HUDEP-2 (cell line): ENCODE measurements around the gene FMN1.
"Not testable (repeated sequence)": the region's sequence is repeated elsewhere in the genome, so short reads cannot be mapped to it uniquely, and the experiment has no call there.

Experiments
- DNase-seq, 76 experiments: peaks; one replicate each; lab custom pipeline; 2025; ENCODE audit not compliant: unreplicated experiment in 76 of 76; lab: John Stamatoyannopoulos, UW

Gene FMN1

DNA sequence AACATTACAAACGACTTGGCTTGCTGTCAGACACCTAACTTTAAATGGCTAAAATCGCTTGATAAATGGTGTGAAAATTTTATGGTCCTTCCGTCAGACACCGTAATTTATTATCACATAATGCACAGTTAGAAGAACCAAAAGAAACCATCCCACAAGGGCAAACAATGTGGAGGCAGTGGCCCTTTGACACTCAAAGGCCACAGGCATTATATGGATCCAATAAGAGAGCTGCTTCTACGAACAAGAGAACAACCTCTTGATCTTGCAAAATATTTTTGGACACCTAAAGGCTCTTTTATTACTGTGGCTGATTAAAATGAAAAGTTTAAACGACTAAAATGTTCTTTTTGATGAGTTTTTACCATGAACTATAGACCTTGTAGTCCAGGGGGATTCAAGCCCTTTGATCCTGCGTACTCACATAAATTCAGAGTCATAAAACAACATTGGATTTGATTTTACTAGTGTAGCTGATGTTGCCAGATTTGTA lies 202.8 kb downstream of the FMN1 start:
- no peak for DNase-seq

DNA sequence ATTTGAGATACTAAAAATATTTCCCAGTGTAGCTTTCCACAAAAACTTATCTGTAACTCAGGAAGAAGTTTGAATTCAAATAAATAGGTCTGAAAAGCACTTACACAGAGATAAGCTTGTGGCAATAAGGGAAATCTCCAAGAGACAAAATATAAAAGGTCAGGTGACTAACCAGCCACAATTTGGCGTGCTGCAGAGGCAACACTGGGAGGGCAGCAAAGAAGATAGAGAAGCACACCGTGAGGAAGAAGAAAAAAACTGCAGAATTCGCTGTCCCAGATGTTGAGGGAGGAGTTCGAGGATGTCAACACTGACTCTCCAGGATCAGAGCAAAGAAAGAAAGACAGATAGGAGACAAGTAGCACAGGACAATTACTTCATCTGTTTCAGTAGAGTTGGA lies 204.4 kb downstream of the FMN1 start:
- no peak for DNase-seq

DNA sequence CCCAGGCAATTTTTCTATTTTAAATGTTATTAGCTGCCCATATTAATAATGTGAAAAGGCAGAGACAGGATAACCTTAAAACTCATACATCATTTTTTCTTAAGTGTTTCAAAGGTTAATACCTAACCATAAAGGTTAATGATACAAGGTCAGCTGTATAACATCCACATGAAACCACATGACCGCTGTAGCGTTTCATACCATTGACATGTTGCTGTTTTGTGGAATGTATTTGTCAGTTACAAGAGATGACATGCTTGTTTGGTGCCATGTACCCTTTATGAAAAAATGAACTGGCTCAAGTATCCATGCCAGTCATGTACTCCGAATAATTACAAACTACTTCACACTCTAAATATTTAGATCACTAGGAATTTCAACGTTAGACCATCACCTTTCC lies 207.4 kb downstream of the FMN1 start:
- DNase-seq = no peak

DNA sequence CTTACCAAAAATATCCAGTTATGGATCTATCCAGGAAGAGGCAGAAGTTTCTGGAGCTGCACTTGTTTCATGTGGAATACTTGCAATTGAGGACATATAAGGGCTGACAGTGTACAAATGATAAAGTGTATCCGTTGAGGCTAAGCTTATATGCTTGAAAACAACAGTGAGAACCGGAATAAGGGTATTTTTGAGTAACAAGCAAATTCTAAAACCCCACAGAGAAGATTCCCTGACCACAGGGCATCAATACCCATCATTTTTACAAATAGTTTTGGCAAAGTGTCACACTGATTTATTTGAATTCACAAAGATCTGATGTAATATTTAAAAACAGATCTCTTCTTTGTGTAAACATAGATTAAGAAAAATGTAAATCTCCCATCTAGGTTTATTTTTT lies 208.4 kb downstream of the FMN1 start:
- no peak for DNase-seq

DNA sequence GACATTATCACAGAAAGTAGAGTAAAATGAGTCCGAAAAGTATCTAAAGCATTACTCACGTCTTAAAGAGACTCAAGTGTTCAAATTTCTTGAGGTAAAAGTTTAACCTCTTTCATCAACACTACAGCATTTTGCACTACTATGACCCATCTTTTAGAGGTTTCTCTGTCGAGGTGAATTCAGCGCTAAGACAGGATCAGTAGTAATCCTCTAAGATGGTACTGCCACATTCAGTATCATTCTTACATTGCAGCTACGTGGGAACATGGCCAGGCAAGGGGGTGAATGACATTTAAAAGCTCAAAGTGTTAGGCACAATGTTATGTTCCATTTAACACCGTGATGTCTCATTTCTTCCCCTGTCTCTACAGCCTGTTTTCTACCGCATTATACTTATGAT lies 210.8 kb downstream of the FMN1 start:
- DNase-seq = no peak

DNA sequence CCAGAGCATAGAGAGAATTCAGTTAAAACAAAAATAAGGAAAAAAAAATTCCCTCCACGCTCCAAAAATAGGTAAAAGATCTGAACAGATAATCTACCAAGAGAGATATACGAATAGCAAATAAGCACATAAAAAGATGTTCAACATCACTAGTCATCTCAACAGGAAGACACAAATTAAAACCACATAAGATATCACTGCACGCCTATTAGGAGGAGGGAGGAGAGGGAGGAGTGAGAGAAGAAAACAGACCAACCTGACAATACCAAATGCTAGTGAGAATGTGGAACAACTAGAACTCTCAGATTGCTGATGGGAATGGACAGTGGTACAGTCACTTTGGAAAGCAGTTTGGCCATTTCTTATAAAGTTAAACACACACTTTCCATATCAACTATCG lies 212.5 kb downstream of the FMN1 start:
- no peak for DNase-seq

DNA sequence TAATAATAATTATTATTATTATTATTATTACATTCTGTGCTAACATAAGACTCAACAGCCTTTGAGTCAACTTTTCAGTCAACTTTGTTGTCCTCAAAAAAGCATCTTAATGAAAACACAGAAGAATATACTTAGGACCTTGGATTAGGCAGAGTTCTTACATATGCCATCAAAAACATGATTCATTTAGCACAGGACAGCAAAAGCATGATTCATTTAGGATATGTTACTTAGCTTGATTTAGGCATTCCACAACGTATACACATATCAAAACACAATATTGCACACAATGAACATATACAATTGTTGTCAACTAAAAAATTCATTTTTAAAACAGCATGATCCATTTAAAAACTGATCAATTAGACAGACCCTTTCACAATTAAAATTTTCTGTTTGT lies 213.0 kb downstream of the FMN1 start:
- no peak for DNase-seq

DNA sequence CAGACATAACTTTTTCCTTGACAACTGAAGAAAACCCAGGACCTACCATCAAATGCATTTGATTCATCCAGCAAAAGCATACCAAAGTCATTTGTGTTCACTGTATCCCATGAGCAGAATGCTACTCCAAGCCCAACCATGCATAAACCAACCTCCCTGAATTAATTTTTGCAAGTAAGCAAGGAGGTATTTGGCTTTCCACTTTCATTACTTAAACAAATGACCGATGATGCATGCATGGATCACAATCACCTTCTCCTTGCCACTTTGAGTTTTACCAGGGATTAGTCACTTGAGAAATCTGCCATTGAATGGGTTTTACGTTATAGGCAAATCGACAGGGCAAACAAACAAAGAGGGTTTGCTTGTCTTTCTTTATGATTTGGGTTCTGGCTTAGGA lies 214.8 kb downstream of the FMN1 start:
- DNase-seq = no peak

DNA sequence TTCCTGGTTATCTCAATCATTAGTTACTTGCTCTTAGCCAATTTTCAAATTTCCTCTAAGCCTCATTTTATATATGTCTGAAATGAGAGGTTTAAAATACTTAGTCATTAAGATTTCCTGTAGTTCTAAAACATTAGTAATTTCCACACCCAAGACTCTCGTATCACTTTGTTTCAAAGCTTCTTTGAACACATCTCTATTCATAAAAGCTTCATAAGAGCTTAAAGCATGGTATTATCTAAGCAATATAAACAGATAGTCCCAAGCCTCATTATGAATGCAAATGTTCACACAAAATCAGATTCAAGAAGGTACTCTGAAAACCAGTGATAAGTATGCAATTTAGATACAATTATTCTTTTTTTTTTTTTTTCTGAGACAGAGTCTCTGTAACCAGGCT lies 217.0 kb downstream of the FMN1 start:
- DNase-seq = no peak

DNA sequence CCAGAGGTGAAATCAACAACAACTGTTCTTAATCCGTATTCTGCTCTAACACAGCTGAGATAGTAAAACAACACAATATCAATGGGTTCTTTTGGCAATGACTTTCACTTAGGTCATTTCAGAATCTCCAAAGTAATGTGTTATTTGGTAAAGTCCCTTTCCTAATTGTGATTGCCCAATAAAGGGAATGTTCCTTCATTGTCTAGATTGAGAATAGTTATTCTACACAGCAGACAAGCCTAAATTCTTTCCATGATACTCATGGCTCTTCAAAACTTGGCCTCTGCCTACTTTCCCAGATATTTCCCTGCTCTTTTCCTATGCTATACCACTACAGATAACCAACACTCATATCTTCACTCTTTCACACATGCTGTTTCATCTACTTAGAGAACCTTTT lies 219.8 kb downstream of the FMN1 start:
- DNase-seq = no peak

DNA sequence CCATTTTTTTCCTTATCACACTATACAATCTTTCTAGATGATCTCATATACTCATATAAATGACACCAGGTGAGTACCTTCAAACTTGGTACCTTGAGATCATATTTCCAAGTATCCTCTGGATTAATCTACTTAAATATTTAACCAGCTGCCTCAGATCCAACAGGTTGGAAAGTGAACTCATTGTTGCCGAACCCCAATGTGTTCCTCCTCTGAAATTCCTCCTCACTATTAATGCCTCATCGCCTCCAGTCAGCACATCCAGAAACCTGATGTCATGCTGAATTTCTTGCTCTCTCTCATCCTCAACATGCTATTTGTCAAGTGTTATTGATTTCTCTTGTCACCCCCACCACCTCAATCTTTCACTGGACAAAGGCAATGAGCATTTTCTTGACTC lies 221.8 kb downstream of the FMN1 start:
- no peak for DNase-seq

DNA sequence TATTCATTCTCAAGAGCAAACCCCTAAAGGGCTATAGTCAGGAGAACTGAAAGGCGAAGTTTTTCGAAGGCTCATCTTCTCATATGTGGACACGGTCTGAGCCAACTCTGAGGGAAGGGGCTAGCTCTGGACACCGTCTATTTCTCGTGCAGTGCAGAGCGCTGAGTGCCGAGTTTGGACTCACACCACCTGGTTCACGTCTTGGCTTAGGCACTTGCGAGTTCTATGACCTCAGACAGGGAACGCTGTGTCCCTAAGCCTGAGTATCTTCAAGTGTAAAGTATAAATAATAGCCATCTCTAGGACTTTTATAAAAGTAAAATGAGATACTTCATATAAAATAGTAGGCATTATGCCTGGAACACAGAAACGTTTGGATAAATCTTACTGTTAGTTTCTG lies 223.7 kb downstream of the FMN1 start:
- DNase-seq = no peak

DNA sequence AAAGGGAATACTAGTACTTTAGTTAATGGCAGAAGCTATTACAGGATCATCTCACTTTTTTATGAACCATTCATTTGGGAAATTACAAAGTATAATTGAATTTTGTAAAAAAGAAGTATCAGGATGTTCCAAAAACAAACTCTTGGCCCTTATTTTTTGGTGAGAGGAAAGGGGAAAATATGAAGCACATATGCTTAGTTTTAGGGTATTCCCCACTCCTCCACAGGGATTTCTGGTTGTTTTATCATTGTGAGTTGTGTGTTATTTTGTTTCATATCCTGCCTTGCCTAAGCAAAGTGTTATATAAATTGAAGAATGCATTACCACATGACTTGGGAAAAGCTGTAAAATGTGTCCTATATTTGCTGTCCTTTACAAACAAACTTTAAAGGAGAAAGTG lies 227.0 kb downstream of the FMN1 start:
- DNase-seq = no peak

DNA sequence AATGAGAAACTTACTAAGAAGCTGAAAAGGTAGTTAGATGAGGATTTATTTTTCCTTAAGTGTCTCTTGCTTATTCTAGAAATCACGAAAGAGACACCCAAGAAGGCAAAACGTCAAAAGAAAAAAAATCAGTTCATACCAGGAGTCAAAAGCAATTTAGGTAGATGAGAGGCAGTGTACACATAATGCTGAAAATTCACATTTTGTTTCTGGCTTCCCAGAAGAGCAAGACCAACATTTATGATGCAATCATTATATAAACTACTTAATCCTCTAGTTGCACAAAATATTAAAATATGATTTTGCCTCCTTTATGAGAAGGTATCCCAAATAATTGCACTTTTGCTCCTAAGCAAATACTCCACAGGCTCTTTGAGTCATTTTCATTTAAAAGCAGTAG lies 228.0 kb downstream of the FMN1 start:
- DNase-seq = no peak

DNA sequence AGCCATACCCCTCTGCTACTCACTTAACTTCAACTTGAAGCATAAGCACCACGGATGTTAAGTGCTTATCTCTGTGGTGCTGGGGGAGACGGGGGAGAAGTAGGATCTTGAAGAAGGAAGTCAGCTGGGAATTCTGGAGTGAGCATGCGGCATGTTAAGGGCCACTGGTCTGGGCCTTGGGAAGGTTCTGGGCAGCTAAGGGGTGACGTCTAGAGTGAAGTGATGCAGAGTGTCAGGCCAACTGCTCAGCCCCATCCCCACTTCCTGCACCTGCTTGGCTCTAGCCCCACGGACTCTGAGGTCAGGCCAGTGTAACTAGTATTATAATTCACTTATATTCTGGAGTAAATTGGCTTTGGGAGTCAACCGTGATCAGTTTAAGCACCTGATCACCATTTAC lies 228.6 kb downstream of the FMN1 start:
- no peak for DNase-seq

DNA sequence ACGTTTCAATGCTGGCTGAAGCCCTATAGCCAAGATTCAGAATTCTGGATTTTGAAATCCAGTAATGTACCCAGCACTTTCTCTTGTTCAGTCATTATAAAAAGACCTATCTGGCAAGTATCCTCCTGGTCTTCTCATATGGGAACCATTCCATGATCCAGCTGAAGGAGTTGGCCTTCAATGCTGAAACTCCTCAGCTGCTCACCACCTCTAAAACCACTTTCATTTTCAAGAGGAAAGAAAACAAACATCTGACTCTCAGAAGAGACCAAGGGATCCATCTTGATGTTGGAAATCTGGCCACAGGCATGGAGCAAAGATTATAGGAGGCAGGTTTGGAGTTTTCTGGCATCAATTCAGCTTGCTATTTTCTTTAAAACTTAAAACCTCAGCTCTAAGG lies 235.4 kb downstream of the FMN1 start:
- no peak for DNase-seq

DNA sequence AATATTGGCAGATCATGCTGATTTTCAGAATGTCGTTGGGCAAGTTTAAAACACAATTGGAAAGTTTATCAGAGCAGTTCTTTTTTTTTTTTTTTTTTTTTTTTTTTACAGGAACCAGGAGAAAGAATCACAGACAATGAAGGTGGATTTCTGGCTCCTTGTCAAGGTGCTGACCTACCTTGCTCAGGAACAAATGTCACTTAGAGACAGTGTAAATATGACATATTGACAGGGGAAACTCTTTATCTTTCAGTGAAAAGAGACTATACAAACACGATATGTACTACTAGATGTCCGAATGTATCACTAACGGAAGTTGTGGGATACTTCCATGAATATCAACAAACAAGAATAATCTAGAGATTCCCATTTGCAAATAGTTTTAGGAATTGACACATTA lies 237.3 kb downstream of the FMN1 start:
- no peak for DNase-seq

DNA sequence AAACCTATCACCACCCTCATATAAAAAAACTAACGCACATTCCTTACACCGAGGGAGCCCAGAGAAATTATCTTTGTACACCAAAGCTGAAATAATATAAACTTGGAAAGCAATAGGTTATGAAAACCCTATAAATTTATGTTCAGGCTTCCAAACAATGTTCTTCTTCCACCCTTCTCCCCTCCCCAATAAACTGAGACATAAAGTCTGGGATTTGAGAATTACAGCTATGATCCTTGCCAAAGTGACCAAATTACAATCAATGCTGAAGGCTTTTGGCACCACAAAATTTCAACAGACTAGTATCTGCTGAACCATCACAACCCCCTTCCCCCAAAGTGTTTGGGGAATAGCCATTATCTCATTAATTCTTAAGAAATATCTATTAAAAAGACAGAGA lies 237.8 kb downstream of the FMN1 start:
- DNase-seq = no peak

DNA sequence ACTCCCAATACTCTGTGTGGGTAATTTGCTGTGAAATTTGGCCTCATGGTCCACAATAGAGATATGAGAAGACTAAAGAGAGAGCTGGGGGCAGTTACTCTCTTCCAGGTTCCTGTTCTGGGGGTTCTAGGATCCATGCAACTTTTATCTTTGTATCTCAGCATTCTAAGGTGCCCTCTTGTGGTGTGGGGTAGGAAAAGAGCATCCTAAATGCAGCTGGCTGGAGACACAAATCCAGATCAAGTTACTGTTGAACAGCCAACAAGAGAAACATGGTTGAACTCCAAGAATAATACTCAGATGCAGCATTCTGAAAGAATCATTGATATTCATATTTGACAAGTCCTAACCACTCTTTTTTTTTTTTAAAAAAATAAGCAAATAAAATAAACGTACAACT lies 238.5 kb downstream of the FMN1 start:
- DNase-seq = peak in 3 of 76 experiments; percentile 2 to 18 (median 4)

DNA sequence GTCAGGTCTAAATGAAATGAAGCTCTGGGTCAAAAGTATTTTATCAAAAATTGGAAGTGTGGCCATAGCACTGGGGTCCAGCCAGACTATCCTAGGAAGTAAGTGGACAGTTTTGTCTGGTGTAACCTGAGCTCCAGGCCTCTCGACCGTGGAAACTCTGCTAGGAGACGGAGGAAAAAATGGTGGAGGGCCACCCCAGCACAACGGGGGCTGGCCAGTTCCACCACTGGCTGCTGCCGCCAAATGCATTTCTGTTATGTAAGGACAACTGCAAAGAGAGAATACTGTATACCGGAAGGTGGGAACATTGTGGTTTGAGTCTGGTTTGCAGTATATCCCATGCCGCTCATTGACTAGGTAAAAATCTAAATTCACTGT lies 241.0 kb downstream of the FMN1 start:
- DNase-seq = no peak

DNA sequence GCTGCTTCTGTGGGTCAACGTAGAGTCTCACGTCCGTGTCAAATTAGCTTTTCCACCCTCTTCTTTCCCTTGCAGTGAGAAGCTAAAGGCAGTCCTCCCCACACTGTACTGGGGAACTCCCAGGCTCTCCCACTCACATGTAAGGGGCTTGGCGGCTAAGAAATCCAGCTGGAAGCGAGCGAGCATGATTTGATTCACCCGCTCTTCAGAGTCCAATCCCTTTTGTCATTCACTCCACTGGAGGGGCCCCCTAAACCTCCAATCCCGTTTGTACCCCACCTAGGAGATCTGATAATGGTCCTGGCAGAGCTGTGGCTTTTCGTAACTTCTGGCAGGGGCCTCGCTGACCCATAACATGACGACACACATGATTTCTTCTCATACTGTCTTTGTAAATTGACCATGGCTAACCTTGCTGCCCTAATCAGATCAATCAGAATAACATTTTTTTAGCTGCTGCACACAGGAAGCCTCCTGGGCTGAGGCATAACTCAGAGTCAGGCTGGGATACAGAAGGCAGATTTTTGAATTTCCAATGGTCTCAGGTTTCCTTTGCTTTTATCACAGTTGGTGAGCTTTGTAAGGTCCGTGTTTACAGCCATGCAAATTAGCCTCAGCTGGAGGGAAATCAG lies 241.5 kb downstream of the FMN1 start:
- no peak for DNase-seq

DNA sequence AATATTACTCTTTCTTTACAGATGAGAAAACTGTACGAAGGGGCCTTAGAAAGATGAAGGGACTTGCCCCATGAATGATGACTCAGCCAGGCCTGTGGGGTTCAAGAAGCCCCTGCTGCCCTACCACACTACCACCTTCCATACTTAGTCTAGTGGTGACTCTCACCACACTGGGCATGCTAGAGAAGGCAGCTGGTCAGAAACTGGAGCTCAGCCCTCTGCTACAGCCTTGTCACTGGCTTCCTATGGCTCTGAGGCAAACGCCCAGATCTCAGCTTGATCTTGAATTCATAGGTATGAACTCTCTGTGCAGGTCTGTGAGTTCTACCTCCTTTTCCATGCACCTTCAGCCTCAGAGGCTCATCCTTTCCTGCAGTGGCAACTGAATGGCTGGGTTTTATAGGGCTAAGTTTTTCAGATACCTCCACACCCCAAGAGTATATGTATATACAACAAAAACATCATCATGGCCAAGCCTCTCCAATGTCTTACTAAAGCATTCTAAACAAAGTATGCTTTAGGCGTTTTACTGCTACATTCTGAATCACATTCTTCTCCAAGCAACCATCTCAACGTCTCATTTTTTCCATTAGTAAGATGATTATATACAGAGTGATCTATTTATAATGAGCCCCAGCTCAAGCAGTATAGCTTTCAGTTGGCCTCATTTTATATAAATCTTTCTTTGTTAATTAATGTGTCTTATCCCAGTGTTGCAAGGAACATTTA lies 242.6 kb downstream of the FMN1 start:
- DNase-seq = no peak

DNA sequence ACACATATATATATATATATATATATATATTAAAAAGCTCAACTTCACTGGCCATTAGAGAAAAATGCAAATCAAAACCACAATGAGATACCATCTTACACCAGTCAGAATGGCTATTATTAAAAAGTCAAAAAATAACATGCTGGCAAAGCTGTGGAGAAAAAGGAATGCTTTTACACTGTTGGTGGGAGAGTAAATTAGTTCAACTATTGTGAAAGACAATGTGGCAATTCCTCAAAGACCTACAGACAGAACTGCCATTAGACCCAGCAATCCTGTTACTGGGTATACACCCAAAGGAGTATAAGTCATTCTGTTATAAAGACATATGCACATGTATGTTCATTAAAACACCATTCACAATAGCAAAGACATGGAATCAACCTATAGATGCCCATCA lies 244.5 kb downstream of the FMN1 start:
- not testable (repeated sequence) for DNase-seq
